HepG2 (cell line): ENCODE results near the gene FKBP9. TPM values are rescaled to one million over a fixed set of nuclear protein-coding genes. Genes with fewer than 3 reads are reported as not detected.

Experiments used
- AGO2 ChIP-seq: fragments of 200-400 bp; formaldehyde crosslinking; optimal IDR thresholded peaks from 2 replicates; pipeline ENCODE3; 2017; ENCODE audit warnings: mild to moderate bottlenecking, low read depth, low read length, moderate library complexity
- AHDC1 ChIP-seq: sonication (generic); formaldehyde crosslinking; IDR thresholded peaks from 2 replicates; pipeline ENCODE4 v1.5.1; 2020; ENCODE audit warnings: mild to moderate bottlenecking, missing genetic modification reagents, borderline replicate concordance
- BCLAF1 ChIP-seq: fragments of 450-650 bp; IDR thresholded peaks from 2 replicates; pipeline ENCODE4 v1.6.1; 2017; ENCODE audit warnings: mild to moderate bottlenecking
- GLMP ChIP-seq: sonication (generic); formaldehyde crosslinking; IDR thresholded peaks from 2 replicates; pipeline ENCODE4 v1.9.0; 2021; ENCODE audit warnings: missing genetic modification reagents, mild to moderate bottlenecking, borderline replicate concordance
- HDAC1 ChIP-seq: sonication (generic); formaldehyde crosslinking; IDR thresholded peaks from 2 replicates; pipeline ENCODE4 v1.5.1; 2020; ENCODE audit warnings: mild to moderate bottlenecking, missing genetic modification reagents
- HOXA5 ChIP-seq: sonication (generic); formaldehyde crosslinking; IDR thresholded peaks from 2 replicates; pipeline ENCODE4 v1.4.0; 2020; ENCODE audit warnings: missing genetic modification reagents
- KLF15 ChIP-seq: sonication (generic); formaldehyde crosslinking; IDR thresholded peaks from 2 replicates; pipeline ENCODE4 v1.8.1; 2023; ENCODE audit warnings: borderline replicate concordance, mild to moderate bottlenecking, inconsistent platforms, missing genetic modification reagents, mixed read lengths
- LCORL ChIP-seq, 2 experiments: fragments of 450-650 bp in 1 of 2; sonication (generic) in 1 of 2; formaldehyde crosslinking in 1 of 2; IDR thresholded peaks; 2 replicates each; pipeline versions ENCODE4 v1.5.0 to v1.6.1; 2017 to 2020; ENCODE audit warnings: antibody characterized with exemption in 1 of 2, missing genetic modification reagents in 1 of 2
- SIN3B ChIP-seq: fragments of 150-350 bp; IDR thresholded peaks from 2 replicates; pipeline ENCODE4 v1.6.1; 2014; ENCODE audit warnings: low read length
- SSRP1 ChIP-seq: IDR thresholded peaks from 2 replicates; pipeline ENCODE4 v1.6.1; 2016; ENCODE audit warnings: control low read depth
- TFDP2 ChIP-seq: sonication (generic); formaldehyde crosslinking; IDR thresholded peaks from 2 replicates; pipeline ENCODE4 v1.4.0; 2020; ENCODE audit warnings: missing genetic modification reagents
- YY1 ChIP-seq: IDR thresholded peaks from 2 replicates; pipeline ENCODE4 v1.6.1; 2011; ENCODE audit warnings: low read length, low read depth, moderate library complexity, mild to moderate bottlenecking; ENCODE audit not compliant: insufficient read depth, insufficient replicate concordance
- ZBTB42 ChIP-seq: sonication (generic); formaldehyde crosslinking; IDR thresholded peaks from 2 replicates; pipeline ENCODE4 v1.5.0; 2020; ENCODE audit warnings: mild to moderate bottlenecking, missing genetic modification reagents
- ZNF160 ChIP-seq: sonication (generic); formaldehyde crosslinking; IDR thresholded peaks from 2 replicates; pipeline ENCODE4 v1.8.0; 2022; ENCODE audit warnings: mild to moderate bottlenecking, inconsistent platforms, missing genetic modification reagents
- ZNF354B ChIP-seq: sonication (generic); formaldehyde crosslinking; IDR thresholded peaks from 2 replicates; pipeline ENCODE4 v1.8.0; 2022; ENCODE audit warnings: mild to moderate bottlenecking, missing genetic modification reagents
- ZNF678 ChIP-seq: sonication (generic); formaldehyde crosslinking; IDR thresholded peaks from 2 replicates; pipeline ENCODE4 v1.4.0; 2020; ENCODE audit warnings: mild to moderate bottlenecking, missing genetic modification reagents
- ZNF776 ChIP-seq: sonication (generic); formaldehyde crosslinking; IDR thresholded peaks from 2 replicates; pipeline ENCODE4 v1.4.0; 2020; ENCODE audit warnings: mild to moderate bottlenecking, missing genetic modification reagents
- ZSCAN22 ChIP-seq: sonication (generic); formaldehyde crosslinking; IDR thresholded peaks from 2 replicates; pipeline ENCODE4 v1.4.0; 2020; ENCODE audit warnings: mild to moderate bottlenecking, missing genetic modification reagents
- polyA plus RNA-seq, 8 experiments: library from polyadenylated mRNA; depleted of rRNA in 3 of 8; stranded (reverse) in 7 of 8; unstranded in 1 of 8; fragments of >200 nt; fragmentation: Illumina TruSeq in 4 of 8; extraction: Trizol in 4 of 8; gene quantifications; 2 replicates each; pipeline versions ENCODE4 v1.2.1 to v1.2.3, GENCODE V29; 2011 to 2016; ENCODE audit warnings: low read depth in 4 of 8, missing spikeins in 1 of 8, mixed read lengths in 1 of 8; ENCODE audit not compliant: insufficient read depth in 1 of 8
- total RNA-seq, 5 experiments: library from RNA; depleted of rRNA; stranded (reverse); fragments of >200 nt; fragmentation: Illumina TruSeq; extraction: Trizol; gene quantifications; 2 replicates each; pipeline ENCODE4 v1.2.3, GENCODE V29; 2016; ENCODE audit warnings: low read depth in 1 of 5

Gene FKBP9
- total and polyA plus RNA-seq, 2 of the 13 experiments (the other 11 are each of a cell fraction or from before 2014, with no cell fraction given) = 34.0 to 41.5 TPM

- TF ChIP-seq AHDC1 (CRISPR knock-in tag) = no peak
- no peak for TF ChIP-seq SSRP1 (CRISPR knock-in tag)
- no peak for TF ChIP-seq KLF15 (CRISPR knock-in tag)
- no peak; the same call in 1 of the 2 replicates for TF ChIP-seq ZNF776 (CRISPR knock-in tag)
- TF ChIP-seq TFDP2 (CRISPR knock-in tag) = peak; percentile 45
- no peak for TF ChIP-seq HOXA5 (CRISPR knock-in tag)
- TF ChIP-seq BCLAF1 = no peak
- TF ChIP-seq ZBTB42 (CRISPR knock-in tag) = no peak
- peak; percentile 98; the same call in 1 of the 2 replicates for TF ChIP-seq ZNF678 (CRISPR knock-in tag)
- TF ChIP-seq SIN3B = no peak
- TF ChIP-seq HDAC1 (CRISPR knock-in tag) = peak; percentile 76
- TF ChIP-seq YY1 = peak; percentile 57
- peak; percentile 92 for TF ChIP-seq AGO2
- TF ChIP-seq ZNF160 = no peak; the same call in none of the 2 replicates
- no peak for TF ChIP-seq GLMP (CRISPR knock-in tag)
- TF ChIP-seq ZSCAN22 (CRISPR knock-in tag) = peak; percentile 89; the same call in 1 of the 2 replicates
- no peak for TF ChIP-seq ZNF354B
- no peak for TF ChIP-seq LCORL (IDR thresholded peaks at IDR 0.05)
- TF ChIP-seq LCORL (CRISPR knock-in tag; IDR thresholded peaks at IDR 0.05) = peak; percentile 50; the same call in 1 of the 2 replicates
These were observed at the start of gene FKBP9 (continued) for GRCh38 chr7:32957326-32958045.
